NCI-H446 (cell line): Measurements from ENCODE around the gene ING4.

Experiments used
- DNase-seq, 2 experiments: peaks; one replicate each; lab custom pipeline; 2025; lab: John Stamatoyannopoulos, UW

Gene ING4

DNA sequence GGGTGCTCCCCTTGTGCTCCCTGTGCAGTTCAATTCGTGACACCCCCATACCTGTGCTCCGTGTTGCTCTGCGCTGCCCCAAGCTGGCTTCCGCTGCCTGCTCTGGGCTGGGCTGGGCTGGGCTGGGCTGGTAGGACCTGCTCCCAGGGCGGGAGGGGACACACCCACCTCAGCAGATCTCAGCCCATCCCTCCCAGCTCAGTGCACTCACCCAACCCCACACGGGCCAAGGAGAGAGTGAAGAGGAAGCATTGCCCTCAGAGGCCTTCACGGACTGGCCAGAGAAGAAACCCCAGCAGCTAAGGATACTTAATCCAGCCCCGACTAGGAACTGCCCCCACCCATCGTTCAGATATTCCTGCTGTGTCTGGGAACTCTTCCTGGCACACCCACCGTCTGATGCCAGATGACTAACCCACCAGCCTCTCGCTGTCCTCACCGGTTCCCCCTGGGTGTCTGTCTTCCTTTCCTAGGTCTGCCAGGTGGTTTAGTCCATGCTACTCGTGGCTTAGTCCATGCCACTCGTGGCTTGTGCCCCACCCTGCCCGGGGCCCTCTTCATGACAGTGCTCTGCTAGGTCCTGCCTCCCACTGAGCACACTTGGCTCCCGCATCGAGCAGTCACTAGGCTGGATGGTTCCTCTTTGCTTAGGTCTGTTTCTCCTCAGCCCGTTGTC, 26.9 kb downstream of the ING4 start, which contains the start of gene LPAR5:
TSS of gene LPAR5 (minus strand) at position 104 of the 676 bp plus-strand sequence. CDS start 14,711 bp downstream, outside the sequence.
- DNase-seq, result no peak

DNA sequence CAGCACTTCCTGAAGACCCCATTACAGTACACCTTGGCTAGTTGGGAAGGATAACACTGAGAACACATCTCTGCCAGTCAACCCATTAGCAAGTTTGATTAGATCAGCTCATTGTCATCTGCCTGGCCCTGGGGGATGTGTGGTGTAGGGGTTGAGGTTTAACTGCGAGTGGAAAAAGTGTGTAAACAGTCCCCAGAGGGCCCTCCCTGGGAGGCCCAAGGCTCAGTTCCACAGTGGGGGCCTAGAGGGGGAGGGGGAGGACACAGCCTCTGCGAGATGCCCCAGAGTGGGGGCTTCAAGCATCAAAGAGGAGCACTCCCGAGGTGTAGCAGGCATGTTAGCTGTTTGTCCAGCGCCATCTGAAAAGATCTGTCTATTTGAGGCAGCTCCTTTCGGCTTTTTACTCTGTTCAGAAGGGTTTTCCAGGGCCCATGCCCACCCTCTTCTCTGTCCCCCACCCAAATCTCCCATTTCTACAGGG, 27.5 kb downstream of the ING4 start:
- no peak for DNase-seq

DNA sequence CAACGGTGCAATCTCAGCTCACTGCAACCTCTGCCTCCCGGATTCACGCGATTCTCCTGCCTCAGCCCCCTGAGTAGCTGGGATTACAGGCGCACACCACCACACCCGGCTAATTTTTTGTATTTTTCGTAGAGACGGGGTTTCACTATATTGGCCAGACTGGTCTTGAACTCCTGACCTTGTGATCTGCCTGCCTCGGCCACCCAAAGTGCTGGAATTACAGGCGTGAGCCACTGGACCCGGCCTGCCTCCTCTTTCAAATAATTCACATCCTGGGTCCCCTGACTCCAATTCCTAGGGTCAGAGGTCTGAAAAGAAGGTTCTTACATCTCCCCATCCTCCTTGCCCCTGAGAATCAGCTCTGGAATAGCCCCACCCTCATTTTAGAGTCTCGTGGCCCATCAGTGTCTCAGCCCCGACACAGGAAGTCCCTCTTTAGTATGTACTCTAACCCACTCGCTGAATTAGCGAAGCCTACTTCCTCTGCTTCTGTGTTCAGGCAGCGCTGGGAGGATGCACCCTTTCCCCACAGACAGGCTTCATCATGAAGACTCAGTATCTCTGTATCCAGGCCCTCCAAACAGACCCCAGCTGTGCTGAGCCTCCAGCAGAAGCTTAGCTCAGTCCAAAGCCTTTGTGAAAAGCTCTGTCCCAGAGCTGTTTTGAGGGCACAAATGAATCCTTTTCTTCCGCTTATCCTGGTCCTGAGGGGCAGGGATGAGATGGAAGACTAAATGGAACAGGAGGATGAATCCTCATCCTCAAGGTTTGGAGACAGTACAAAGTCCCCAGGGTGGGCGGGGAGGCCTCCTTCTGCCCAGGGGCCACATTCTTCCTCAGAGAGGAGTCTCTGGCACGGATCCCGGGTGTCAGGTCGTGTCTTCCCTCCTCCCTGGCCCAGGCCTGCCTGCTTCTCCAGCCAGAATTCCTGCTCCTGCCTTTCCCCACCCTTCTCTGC, 30.6 kb downstream of the ING4 start:
- peak in 1 of 2 experiments; percentile 65 for DNase-seq

GRCh38 chr12:6631549-6631961, 31.4 kb downstream of the ING4 start:
- no peak for DNase-seq

DNA sequence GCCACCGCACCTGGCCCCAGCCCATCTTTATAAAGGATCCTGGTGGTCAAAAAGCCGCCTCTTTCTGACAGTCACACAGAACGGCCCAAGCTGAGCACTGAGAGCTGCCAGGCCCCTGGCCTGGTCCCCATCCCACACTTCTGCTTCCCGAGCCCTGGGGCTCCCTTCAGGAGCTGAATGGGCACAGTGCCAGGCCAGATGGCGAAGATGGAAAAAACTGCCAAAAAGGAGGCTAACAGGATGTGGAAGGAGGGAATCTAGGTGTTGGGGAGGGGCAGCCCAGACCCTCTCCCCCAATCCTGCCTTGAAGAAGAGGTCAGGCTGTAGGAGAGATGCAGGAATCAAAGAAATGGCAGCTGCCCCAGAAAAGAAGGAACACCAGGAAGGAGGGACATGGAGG, 32.2 kb downstream of the ING4 start:
- DNase-seq, result peak in 1 of 2 experiments; percentile 87

DNA sequence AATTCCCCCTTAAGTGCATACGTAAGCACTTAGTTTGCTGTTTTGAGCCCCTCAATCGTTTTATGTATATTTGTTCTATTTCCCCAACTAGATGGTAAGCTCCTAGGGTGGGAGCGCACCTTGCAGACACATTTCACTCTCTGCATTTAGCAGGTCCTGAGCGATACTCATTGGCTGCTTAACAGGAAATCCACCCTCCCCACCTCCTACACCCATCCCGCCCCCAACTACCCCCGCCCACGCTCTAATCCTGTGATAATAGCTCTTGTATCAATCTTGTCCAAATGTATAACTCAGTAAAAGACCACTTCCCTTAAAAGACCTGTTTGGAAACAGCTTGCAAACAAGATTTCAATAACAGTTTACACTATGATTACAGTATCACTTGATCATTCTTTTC, 35.3 kb downstream of the ING4 start:
- no peak for DNase-seq

DNA sequence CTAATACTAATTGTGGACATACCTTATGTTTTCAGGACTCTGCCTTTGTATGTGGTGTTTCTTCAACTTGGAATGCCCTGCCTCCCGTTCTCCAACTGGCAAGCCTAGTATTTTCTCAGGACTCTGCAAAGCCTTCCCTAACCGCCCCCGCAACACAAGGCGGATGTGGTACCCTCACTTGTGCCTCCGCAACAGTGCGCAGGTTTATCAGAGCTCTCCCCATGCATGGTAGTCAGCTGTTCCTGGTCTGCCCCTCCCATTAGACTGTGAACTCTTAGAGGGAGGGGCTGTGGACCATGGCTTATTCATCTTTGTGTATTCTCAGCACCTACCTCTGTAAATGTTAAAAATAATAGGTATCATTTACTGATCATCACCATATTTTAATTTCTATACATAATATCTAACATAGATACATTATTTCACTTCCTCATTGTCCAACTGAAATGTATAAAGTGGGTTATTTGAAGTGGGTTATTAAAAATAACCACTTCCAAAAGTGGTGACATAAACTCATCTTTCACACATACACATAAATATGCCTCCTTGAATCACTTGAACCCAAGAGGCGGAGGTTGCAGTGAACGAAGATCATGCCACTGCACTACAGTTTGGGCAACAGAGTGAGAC, 36.1 kb downstream of the ING4 start:
- no peak for DNase-seq

DNA sequence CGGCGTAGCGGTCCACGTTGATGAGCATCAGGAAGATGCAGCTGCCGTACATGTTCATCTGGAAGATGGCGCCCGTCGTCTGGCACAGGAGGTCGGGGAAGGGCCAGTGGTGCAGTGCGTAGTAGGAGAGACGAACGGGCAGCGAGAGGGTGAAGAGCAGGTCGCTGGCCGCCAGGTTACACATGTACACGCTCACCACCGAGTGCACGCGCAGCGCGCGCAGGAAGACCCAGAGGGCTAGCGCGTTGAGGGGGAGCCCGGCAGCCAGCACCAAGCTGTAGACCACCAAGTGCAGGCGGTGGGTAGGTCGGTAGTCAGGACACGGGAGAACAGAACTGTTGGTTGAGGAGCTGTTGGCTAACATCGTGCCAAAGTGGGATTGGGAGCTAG, 42.0 kb downstream of the ING4 start:
- no peak for DNase-seq

GRCh38 chr12:6620137-6620884, 42.6 kb downstream of the ING4 start:
- DNase-seq, result no peak

DNA sequence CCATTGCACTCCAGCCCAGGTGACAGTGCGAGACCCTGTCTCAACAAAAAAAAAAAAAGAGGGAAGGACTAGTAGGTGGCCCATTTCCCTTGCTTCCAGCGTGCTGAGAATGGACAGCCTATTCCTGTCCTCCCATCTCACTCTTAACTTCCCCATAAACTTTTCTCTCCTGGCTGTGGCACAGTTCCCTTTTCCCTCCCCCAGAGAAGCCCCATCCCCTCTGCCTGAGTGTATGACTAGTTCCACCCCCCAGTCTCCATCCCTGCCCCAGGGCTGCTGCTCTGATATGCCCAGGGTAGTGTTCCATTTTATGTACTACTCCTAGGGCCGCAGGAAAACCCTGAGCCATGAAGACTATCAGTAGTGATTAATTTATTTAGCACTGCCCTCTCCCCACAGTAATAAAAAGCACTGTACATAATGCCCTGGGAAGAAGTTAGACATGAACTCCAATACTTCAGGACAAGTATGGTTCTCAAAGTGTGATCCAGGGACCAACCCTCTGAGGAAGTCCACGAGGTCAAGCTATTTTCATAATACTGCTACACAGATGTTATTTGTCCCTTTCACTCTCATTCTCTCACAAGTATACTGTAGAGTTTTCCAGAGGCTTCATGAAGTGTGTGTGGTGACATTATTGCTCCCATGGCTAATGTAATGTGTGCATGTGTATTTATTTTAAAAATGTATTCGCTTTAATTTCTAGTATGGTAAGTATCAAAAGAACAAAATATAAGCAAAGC, 44.3 kb downstream of the ING4 start:
- no peak for DNase-seq

DNA sequence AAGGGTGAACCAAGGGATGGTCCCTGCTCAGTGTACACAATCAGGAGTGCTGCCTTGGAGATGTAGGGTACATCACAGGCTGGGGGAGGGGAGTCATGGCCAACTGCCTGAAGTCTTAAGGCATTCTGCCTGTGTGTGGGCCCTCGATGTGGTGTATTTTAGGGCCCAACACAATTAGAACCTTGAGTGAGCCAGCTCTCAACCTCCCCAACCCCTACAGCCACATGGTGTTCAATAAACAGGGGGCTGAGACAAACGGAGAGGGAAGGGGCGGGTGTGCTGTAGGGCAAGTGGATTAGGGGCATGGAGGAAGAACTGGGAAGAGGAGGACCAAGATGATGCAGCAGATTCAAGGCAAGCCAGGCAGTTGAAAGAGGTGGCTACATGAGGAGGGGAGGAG, 47.1 kb downstream of the ING4 start:
- DNase-seq, result no peak

GRCh38 chr12:6614513-6615172, 48.3 kb downstream of the ING4 start:
- DNase-seq, result no peak

DNA sequence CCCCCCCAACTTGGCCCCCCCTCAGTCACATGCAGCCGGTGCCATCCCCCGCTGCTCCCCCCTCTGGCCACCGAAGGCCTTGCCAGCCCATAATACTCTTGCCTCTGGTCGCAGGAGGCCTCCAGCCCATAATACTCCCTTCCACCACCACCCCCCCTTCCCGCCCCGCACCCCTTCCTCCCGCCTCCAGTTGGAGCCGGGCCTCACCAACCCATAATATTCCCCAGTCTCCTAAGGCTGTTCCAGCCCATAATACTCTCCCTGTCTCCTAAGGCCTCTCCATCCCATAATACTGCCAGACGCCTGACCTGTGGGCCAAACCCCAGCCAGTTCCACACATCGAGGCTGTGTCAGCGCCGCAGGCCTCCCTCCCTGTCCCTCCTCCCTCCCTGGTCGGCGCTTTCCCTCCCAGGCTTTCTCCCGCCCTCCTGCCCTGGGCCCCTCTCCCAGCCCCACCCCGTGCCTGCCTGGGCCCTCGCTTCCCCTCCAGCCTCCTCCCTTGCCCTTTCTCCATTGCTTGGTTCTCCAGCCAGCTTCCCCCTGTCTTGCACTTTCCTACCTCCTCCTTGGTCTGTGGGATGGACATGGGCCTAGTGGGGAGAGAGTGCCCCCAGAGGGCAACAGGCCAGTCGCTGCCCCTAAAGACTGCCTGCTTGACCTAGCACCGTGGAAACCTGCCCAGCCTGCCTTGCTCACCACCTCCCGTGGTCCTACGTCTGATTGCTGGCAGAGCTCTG, 49.0 kb downstream of the ING4 start:
- DNase-seq, result peak; percentile 93 to 97

DNA sequence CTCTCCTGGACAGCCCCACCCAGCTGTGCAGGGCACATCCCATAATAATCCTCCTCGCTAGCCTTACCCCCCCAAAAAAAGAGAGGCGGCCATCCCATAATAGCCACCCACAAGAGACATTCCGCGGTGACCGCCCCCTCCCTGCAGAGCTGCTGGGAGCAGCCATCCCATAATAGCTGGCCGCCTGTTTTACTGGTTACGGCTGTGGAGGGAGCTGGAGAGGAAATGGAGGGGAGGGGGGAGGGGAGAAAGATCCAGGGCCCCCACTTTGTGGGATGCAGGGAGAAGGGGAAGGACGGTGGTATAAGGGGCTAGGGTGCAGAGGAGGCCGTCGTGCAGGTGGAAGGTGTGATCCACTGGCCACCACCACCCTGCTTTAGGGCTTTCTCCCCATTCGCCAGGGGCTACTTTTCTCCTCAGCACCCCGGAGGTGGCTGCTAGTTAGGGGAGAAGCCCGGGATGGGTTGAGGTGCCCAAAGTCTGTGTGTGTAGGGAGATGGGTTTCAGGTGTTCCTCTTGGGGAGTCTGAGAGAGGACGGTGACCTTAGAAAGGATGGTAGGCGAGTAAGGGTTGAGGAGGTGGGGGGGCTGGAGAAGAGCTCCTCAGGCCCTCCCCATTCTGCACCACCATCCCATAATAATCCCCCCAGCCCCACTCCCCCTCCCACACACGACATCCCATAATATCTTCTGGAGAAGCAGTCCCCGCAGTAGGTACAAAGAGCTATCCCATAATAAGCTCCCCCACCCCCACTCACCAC, 49.7 kb downstream of the ING4 start:
- DNase-seq, result peak in 1 of 2 experiments; percentile 75

GRCh38 chr12:6612652-6613014, 50.3 kb downstream of the ING4 start:
- no peak for DNase-seq

DNA sequence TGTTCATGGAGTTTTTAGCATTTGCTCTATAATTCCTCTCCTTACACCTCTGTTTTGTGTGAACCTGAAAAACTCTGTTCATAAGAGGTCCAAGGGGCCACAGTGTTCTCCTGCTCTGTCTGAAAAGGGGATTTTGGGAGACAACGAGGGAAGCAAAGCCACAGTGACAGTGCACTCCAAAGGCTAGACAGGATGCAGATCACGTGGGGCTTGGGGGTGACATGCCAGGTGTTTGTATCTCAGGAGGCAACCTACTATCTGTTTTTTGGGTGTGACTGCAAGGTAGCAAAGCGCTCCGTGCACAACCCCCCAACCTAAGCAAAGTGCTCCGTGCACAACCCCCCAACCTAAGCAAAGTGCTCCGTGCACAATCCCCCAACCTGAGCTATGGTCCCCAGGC, 50.7 kb downstream of the ING4 start:
- no peak for DNase-seq

GRCh38 chr12:6608592-6609281, 54.2 kb downstream of the ING4 start:
- no peak for DNase-seq
